GM21619 (cell line): Measurements from ENCODE around the gene DSE.

Experiments
- ATAC-seq: cut with Tn5 transposase; IDR thresholded peaks from one replicate; pipeline ENCODE4 v1.9.1; 2021; ENCODE audit not compliant: unreplicated experiment

Gene DSE

GRCh38 chr6:116386581-116387299 lies 16.0 kb downstream of the DSE start:
- ATAC-seq = peak; percentile 24

- ATAC-seq = peak; percentile 64
These were observed 16.6 kb downstream of the DSE start for GRCh38 chr6:116387374-116387773.

- no peak for ATAC-seq
These were observed 18.2 kb downstream of the DSE start for GRCh38 chr6:116388924-116389323.

GRCh38 chr6:116389357-116389756 lies 18.6 kb downstream of the DSE start:
- ATAC-seq = no peak

- peak; percentile 39 for ATAC-seq
These were observed 19.8 kb downstream of the DSE start for GRCh38 chr6:116390581-116390980.

GRCh38 chr6:116392132-116393013 lies 21.6 kb downstream of the DSE start:
- peak; percentile 35 for ATAC-seq

- ATAC-seq = no peak
These were observed 22.7 kb downstream of the DSE start for GRCh38 chr6:116393430-116393829.

GRCh38 chr6:116395647-116396046 lies 24.9 kb downstream of the DSE start:
- ATAC-seq = no peak

- ATAC-seq = no peak
These were observed 25.7 kb downstream of the DSE start for GRCh38 chr6:116396441-116396840.

GRCh38 chr6:116397914-116398313 lies 27.2 kb downstream of the DSE start:
- ATAC-seq = no peak

GRCh38 chr6:116398316-116399010 lies 27.7 kb downstream of the DSE start:
- no peak for ATAC-seq

GRCh38 chr6:116399287-116399686 lies 28.5 kb downstream of the DSE start:
- ATAC-seq = no peak

GRCh38 chr6:116400328-116400727 lies 29.6 kb downstream of the DSE start:
- ATAC-seq = no peak

- no peak for ATAC-seq
These were observed 31.6 kb downstream of the DSE start for GRCh38 chr6:116402108-116402937.

GRCh38 chr6:116403205-116403604 lies 32.5 kb downstream of the DSE start:
- ATAC-seq = no peak

GRCh38 chr6:116404696-116405095 lies 33.9 kb downstream of the DSE start:
- no peak for ATAC-seq

GRCh38 chr6:116405138-116405537 lies 34.4 kb downstream of the DSE start:
- ATAC-seq = peak; percentile 63

GRCh38 chr6:116405652-116406356 lies 35.1 kb downstream of the DSE start:
- no peak for ATAC-seq

GRCh38 chr6:116406678-116407345 lies 36.1 kb downstream of the DSE start:
- no peak for ATAC-seq

- ATAC-seq = peak; percentile 31
These were observed 37.7 kb downstream of the DSE start for GRCh38 chr6:116408491-116408890.
